ENCODE data around the gene RAB28.

The RAB28 gene

GRCh38 chr4:13484122-13484748 is at the start of gene RAB28:
Gene RAB28 (minus strand): TSS chr4:13484340.
- DNase-seq (ENCODE audit: low spot score): peak; percentile 94

GRCh38 chr4:13531625-13531998 is 47.5 kb upstream of the RAB28 start:
- no peak for DNase-seq (ENCODE audit: low spot score)

GRCh38 chr4:13530823-13531624 is 46.9 kb upstream of the RAB28 start:
- DNase-seq (ENCODE audit: low spot score): peak; percentile 3

- DNase-seq (ENCODE audit: low spot score): peak; percentile 3
These were observed 45.2 kb upstream of the RAB28 start for GRCh38 chr4:13529128-13529919.

GRCh38 chr4:13528821-13529127 is 44.6 kb upstream of the RAB28 start:
- DNase-seq (ENCODE audit: low spot score): peak; percentile 14

- DNase-seq (ENCODE audit: low spot score): peak; percentile 12
These were observed 44.1 kb upstream of the RAB28 start for GRCh38 chr4:13527981-13528820.

GRCh38 chr4:13527192-13527980 is 43.2 kb upstream of the RAB28 start:
- DNase-seq (ENCODE audit: low spot score): peak; percentile 7

- DNase-seq (ENCODE audit: low spot score): no peak
These were observed 42.5 kb upstream of the RAB28 start for GRCh38 chr4:13526658-13527057.

GRCh38 chr4:13525606-13526281 is 41.6 kb upstream of the RAB28 start:
- DNase-seq (ENCODE audit: low spot score): peak; percentile 13

GRCh38 chr4:13524504-13525243 is 40.5 kb upstream of the RAB28 start:
- DNase-seq (ENCODE audit: low spot score): peak; percentile 37

GRCh38 chr4:13523591-13524503 is 39.7 kb upstream of the RAB28 start:
- DNase-seq (ENCODE audit: low spot score): no peak

GRCh38 chr4:13523105-13523477 is 39.0 kb upstream of the RAB28 start:
- DNase-seq (ENCODE audit: low spot score): no peak

- peak; percentile 8 for DNase-seq (ENCODE audit: low spot score)
These were observed 38.4 kb upstream of the RAB28 start for GRCh38 chr4:13522282-13523104.

- DNase-seq (ENCODE audit: low spot score): no peak
These were observed 36.9 kb upstream of the RAB28 start for GRCh38 chr4:13521047-13521446.

GRCh38 chr4:13516315-13516860 is 32.2 kb upstream of the RAB28 start:
- no peak for DNase-seq (ENCODE audit: low spot score)

- DNase-seq (ENCODE audit: low spot score): no peak
These were observed 31.1 kb upstream of the RAB28 start for GRCh38 chr4:13515268-13515667.

GRCh38 chr4:13514722-13515121 is 30.6 kb upstream of the RAB28 start:
- no peak for DNase-seq (ENCODE audit: low spot score)

- no peak for DNase-seq (ENCODE audit: low spot score)
These were observed 27.0 kb upstream of the RAB28 start for GRCh38 chr4:13511101-13511500.

Measured in AG08396 (cell line).